M059J (cell line): ENCODE measurements around the gene IMMP2L. TPM values are rescaled to one million over a fixed set of nuclear protein-coding genes. Genes with fewer than 3 reads are reported as not detected.

ENCODE experiments used
- DNase-seq: peaks from one replicate; pipeline ENCODE4 v3.0.0-alpha.2; 2012; ENCODE audit warnings: low read depth
- total RNA-seq: library from RNA; depleted of rRNA; stranded (reverse); fragments of >200 nt; shearing (Covaris generic); gene quantifications from 2 replicates; pipeline ENCODE4 v1.2.3, GENCODE V29; 2014

Gene IMMP2L
- total RNA-seq, 1 experiment from 2014 or later: 8.6 TPM

DNA sequence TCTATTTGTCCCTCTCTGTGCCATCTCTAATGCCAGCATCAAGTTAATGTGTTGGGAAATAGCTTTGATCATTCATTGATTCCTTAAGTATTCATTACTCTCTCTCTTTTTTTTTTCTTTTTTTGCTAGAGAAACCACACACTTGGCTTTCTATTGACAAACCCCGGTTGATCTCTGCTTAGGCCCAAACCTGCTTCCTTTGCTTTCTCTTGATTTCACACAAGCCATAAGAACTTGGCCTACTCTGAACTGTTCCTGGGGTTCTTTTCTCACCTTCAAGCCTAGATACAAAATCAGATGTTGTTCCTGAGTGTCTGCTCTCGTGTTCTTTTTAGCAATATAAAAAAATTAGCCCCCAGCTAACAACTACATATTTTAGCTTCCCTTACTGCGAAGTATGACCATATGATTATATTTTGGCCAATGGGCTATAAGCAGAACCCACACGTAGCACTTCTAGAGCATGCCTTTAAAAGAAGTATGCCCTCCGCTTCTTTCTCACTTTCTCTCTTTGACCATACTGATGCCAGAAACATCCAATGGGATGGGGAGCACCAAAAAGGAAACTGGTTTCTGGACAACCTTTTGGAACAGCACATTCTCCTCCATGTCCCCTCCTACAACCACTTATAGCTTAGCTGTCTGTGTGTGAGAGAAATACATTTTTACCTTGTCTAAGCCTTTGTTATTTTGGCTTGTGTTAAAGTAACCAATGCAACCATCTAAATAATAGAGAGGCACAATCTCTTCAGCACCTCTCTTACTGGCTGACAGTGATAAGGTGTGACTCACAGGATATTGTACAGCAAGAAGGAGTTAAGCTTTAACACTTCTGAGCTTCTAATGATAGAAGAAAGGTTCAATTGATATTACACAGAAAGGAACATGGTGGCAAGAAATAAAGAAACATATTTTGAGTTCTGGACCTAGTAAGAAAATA is 568.0 kb downstream of the IMMP2L start:
- no peak for DNase-seq

GRCh38 chr7:110988890-110989501 is 573.3 kb downstream of the IMMP2L start:
- DNase-seq: peak; percentile 19

GRCh38 chr7:110988348-110988747 is 573.9 kb downstream of the IMMP2L start:
- DNase-seq: no peak

DNA sequence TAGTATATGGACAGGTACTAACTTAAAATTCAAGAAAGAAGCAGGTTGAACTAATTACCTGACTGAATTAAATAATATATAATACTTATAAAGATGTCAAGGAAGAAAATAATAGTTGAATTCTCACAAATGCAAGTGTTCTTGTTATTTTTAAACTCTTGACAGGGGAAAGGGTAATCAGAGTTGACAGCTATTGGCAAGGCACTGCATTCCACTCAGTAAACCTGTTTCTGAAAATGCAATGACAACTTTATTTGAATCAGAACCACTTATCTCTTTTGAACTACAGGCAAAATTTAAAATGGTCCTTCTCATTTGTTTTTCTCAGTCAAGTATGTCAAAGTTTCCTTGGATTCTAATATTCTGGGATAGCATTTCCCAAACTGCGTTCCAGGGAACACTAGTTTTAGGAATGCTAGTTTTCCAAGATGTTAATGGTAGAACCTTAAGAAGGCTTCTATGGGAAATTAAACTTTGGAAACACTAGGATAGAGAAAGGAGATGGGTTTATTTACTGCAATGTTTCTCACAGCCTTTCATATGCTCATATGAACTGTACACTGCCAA is 575.1 kb downstream of the IMMP2L start:
- DNase-seq: no peak

DNA sequence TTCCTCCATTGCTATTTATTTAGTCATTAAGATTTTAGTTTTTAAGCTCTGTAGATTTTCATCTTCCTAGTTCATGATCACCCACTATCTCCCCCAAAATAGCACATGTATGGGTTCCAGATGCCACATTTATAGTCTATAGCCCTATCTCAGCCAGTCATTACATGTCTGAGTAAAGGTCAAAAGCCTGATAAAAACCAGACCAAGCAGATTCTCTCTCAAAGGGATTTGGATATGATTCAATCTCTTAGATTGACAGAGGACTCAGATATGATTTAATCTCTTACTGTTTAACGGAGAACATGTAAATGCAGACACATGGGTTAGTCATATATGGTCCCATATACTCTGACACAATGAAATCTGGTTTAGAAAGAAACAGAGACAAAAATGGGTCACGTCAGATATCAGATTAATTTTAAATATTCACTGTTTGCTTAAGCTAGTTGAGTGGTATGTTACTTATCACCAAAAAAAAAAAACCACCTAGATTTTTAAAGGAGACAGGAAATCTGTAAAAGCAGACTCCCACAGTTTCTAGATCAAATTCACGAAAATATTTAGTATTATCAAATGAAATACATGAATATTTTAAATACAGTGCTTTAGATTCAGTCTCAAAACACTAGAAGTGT is 578.4 kb downstream of the IMMP2L start:
- no peak for DNase-seq

DNA sequence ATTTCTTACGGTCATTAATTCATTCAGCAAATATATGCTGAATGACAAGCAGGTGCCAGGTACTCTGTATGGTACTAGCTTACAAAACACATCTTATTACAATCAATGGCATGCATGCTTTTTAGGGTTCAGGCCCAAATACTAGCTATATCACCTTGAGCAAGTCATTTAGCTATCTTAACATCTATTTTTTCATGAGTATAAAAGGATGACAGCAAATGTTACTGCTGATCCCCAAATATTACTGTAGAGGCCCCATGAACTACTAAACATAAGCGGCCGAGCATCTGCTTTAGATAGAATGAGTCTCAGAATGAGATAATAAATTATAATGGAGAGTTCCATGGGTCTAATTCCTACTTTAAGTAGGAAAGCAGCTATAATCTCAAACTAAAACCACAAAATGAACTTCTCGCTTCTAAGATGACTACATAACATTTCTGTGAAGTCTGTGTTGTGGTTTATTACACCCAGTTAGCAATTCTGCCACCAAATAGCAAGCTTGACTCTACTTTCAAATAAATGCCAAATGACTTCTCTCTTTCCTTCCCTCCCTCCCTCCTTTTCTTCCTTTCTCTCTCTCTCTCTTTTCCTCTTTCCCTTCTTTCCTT is 585.1 kb downstream of the IMMP2L start:
- DNase-seq: no peak

GRCh38 chr7:110975486-110975885 is 586.8 kb downstream of the IMMP2L start:
- no peak for DNase-seq

- no peak for DNase-seq
Measured at GRCh38 chr7:110974441-110974840, 587.9 kb downstream of the IMMP2L start.

- DNase-seq: no peak
Measured at GRCh38 chr7:110973196-110973990, 588.9 kb downstream of the IMMP2L start.

DNA sequence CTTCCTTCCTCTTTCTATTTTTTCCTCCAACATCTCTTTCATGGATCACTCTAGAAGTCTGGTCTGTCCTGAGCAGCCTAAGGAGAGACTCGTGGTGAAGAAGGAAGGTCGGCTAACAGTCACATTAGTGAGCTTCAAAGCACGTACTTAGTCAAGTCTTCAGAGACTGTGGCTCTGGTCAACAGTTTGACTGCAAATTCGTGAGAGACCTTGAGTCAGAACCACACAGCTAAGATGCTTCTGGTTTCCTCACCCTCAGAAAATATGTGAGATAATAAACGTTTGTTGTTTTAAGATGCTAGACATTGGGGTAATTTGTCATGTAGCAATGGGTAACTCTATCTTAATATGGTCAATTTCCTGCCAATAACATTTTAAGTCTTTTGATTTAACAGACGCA is 597.5 kb downstream of the IMMP2L start:
- peak; percentile 3 for DNase-seq

DNA sequence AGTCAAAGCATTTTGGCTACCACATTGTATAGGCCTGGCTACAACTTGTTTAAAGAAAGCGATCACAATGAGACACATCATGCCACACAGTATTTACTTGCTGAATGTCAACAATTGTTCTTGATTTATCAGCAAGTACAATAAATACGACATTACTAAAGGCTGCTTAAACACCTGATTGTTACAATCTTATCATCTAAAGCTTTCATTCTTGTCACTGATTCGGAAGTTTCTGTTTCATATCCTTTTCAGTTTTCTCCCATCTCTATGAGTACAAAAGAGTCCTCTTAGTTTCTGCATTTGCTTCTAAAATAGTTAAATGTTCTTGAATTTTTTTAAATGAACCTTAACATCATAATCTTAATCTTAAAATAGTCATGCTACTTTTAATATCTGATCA is 599.5 kb downstream of the IMMP2L start:
- DNase-seq: no peak

GRCh38 chr7:110962374-110962773 is 599.9 kb downstream of the IMMP2L start:
- no peak for DNase-seq

GRCh38 chr7:110960811-110961210 is 601.5 kb downstream of the IMMP2L start:
- DNase-seq: no peak

DNA sequence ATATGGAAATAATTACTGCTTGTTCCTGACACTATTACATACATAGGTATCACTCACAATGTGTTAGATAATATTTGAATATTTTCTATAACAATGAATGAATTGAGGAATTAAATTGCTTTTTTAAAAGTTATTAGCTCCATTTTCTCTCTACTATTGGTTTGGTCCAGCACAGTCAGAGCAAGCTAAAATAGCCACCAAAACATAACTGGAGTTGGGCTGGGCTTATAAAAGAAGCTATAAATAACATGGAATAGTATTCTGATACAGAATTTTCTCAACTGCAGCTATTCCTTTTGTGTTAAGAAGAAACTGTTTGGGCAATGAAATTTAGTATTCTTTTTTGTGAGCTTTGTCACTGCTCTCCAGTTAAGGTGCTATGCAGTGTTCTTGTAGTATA is 614.0 kb downstream of the IMMP2L start:
- no peak for DNase-seq

DNA sequence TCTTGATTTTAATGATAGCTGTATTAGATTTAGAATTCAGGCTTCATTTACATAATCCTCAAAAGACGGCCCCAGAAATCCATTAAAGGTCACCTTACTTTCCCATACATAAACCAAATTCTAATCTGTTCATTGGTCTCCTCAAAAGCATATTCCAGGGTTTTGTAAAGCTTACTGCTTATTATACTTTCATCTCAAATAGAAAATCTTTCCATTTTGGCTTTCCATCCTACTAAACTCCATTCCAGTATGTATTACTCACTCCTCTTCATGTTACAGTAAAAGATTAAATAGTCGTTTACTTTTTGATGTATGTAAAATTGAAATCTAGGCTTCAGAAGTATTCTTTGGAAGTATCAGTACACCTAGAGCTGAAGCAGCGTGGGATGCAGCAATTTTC is 614.9 kb downstream of the IMMP2L start:
- DNase-seq: no peak

GRCh38 chr7:110944966-110945644 is 617.2 kb downstream of the IMMP2L start:
- peak; percentile 3 for DNase-seq

- DNase-seq: no peak
Measured at GRCh38 chr7:110944448-110944847, 617.8 kb downstream of the IMMP2L start.

GRCh38 chr7:110943701-110944345 is 618.5 kb downstream of the IMMP2L start:
- no peak for DNase-seq

GRCh38 chr7:110941385-110941784 is 620.9 kb downstream of the IMMP2L start:
- DNase-seq: no peak

DNA sequence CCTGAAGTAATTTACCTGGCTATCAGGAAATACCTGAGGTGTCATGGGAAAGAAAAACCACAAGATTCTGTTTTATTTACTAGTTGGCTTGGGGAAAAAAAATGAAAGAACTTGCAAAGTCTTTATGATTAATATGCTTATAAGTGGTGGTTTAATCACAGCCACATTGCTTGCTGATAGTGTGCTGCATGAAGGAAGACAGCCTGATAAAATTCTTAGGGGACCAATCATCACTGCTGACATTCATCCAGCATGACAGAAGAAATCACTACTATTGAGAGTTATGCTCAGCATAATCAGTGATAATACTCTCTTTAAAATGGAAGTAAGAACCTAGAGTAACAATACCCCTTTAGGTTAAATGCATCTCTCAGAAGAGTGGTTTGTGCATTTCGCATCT is 621.5 kb downstream of the IMMP2L start:
- DNase-seq: no peak
